Measurements from ENCODE around the gene ANKMY1. TPM values are rescaled to one million over a fixed set of nuclear protein-coding genes. Genes with fewer than 3 reads are reported as not detected.
A peak's percentile ranks its signal among the peaks of the same experiment; 100 is the strongest.

Gene ANKMY1
- total and polyA plus RNA-seq, 4 donors, result 9.3 to 34.8 (median 14.8) TPM

- ATAC-seq (ENCODE audit: insufficient read depth, low FRiP score) (no peak), DNase-seq (peak in 1 of 3 donors; percentile 10)
- peaks cover 0 to 2% (median 0%) of the 10 kb centered on the region in 4 donors for H3K9me3 ChIP-seq (ENCODE audit: control insufficient read depth in 4 of 4, insufficient read depth in 3 of 4, low read length in 3 of 4)
- TF ChIP-seq CTCF (IDR thresholded peaks at IDR 0.05; ENCODE audit: control extremely low read depth, extremely low read depth), result no peak
- 78 to 80% methylated on average over 3 of the region's 3 CpGs for WGBS, 2 donors
- H3K9ac ChIP-seq (ENCODE audit: insufficient read depth in 1 of 2, low read length in 2 of 2), result no peak overlapping the region
- no peak overlapping the region for H3K27ac ChIP-seq (ENCODE audit: low read depth in 1 of 2, low read length in 1 of 2)
- H3K4me3 ChIP-seq, result no peak overlapping the region
- H3K4me1 ChIP-seq (ENCODE audit: control insufficient read depth in 5 of 5, insufficient read depth in 5 of 5, low read length in 5 of 5), result peaks cover 0 to 6% (median 0%) of the 10 kb centered on the region in 5 donors
- no peaks in the 10 kb centered on the region for H3K36me3 ChIP-seq (ENCODE audit: control insufficient read depth in 4 of 4, insufficient read depth in 4 of 4, low read length in 4 of 4)
- H3K27me3 ChIP-seq (ENCODE audit: control insufficient read depth in 3 of 3, insufficient read depth in 3 of 3, low read length in 2 of 3), result peaks cover 0 to 3% (median 0%) of the 10 kb centered on the region in 3 donors
Observed at GRCh38 chr2:240431271-240431660, 126.5 kb downstream of the ANKMY1 start.

GRCh38 chr2:240430595-240430994, 127.2 kb downstream of the ANKMY1 start:
- peak in 1 of 3 donors; percentile 10 for DNase-seq
- TF ChIP-seq CTCF (IDR thresholded peaks at IDR 0.05; ENCODE audit: control extremely low read depth, extremely low read depth), result no peak
- Histone ChIP-seq H3K9me3 (ENCODE audit: control insufficient read depth in 4 of 4, insufficient read depth in 3 of 4, low read length in 3 of 4) (peaks cover 0 to 2% (median 0%) of the 10 kb centered on the region in 4 donors), H3K27ac (ENCODE audit: low read depth in 1 of 2, low read length in 1 of 2) (no peak overlapping the region), H3K9ac (ENCODE audit: insufficient read depth in 1 of 2, low read length in 2 of 2) (no peak overlapping the region), H3K4me1 (ENCODE audit: control insufficient read depth in 5 of 5, insufficient read depth in 5 of 5, low read length in 5 of 5) (peaks cover 0 to 6% (median 0%) of the 10 kb centered on the region in 5 donors), H3K36me3 (ENCODE audit: control insufficient read depth in 4 of 4, insufficient read depth in 4 of 4, low read length in 4 of 4) (no peaks in the 10 kb centered on the region), H3K27me3 (ENCODE audit: control insufficient read depth in 3 of 3, insufficient read depth in 3 of 3, low read length in 2 of 3) (peaks cover 0 to 3% (median 0%) of the 10 kb centered on the region in 3 donors), H3K4me3 (no peak overlapping the region)
- no peak for ATAC-seq (ENCODE audit: insufficient read depth, low FRiP score)
- WGBS, 2 donors, result 86 to 89% methylated on average over 5 of the region's 5 CpGs

GRCh38 chr2:240429872-240430491, 127.8 kb downstream of the ANKMY1 start:
- Histone ChIP-seq H3K4me1 (ENCODE audit: control insufficient read depth in 5 of 5, insufficient read depth in 5 of 5, low read length in 5 of 5) (peaks cover 0 to 6% (median 0%) of the 10 kb centered on the region in 5 donors), H3K4me3 (no peak overlapping the region), H3K9me3 (ENCODE audit: control insufficient read depth in 4 of 4, insufficient read depth in 3 of 4, low read length in 3 of 4) (peaks cover 0 to 5% (median 0%) of the 10 kb centered on the region in 4 donors), H3K27ac (ENCODE audit: low read depth in 1 of 2, low read length in 1 of 2) (no peak overlapping the region), H3K9ac (ENCODE audit: insufficient read depth in 1 of 2, low read length in 2 of 2) (no peak overlapping the region), H3K27me3 (ENCODE audit: control insufficient read depth in 3 of 3, insufficient read depth in 3 of 3, low read length in 2 of 3) (peaks cover 0 to 3% (median 0%) of the 10 kb centered on the region in 3 donors), H3K36me3 (ENCODE audit: control insufficient read depth in 4 of 4, insufficient read depth in 4 of 4, low read length in 4 of 4) (no peaks in the 10 kb centered on the region)
- ATAC-seq (ENCODE audit: insufficient read depth, low FRiP score), result no peak
- 83 to 86% methylated on average over 14 of the region's 14 CpGs for WGBS, 2 donors
- TF ChIP-seq CTCF (IDR thresholded peaks at IDR 0.05; ENCODE audit: control extremely low read depth, extremely low read depth), result no peak
- peak in 1 of 3 donors; percentile 17 for DNase-seq

Small RNA genes lying within 50 kb of the gene (small RNA-seq; reads per million reads assigned to genes)
- 54.2 reads per million, percentile 97 among the genes with 10 or more reads in this experiment for gene MIR149 (ENCODE audit: low replicate concordance)

Other genes starting within 250 kb of the ANKMY1 start
- gene GPC1, start 122.3 kb downstream of the ANKMY1 start, total RNA-seq, result 10 to 100 TPM; 23.2 to 62.5 TPM
- gene GPC1, start 122.3 kb downstream of the ANKMY1 start, polyA plus RNA-seq, result 10 to 100 TPM; 24.6 to 28.5 TPM
- gene DUSP28, start 2.4 kb upstream of the ANKMY1 start, total RNA-seq, result 1 to 10 TPM; 2.8 to 7.7 TPM
- gene DUSP28, start 2.4 kb upstream of the ANKMY1 start, polyA plus RNA-seq, result 1 to 10 TPM; 4.4 to 5.9 TPM
- gene RNPEPL1, start 10.5 kb upstream of the ANKMY1 start, total RNA-seq, result 10 to 100 TPM; 24.5 to 94.8 TPM
- gene RNPEPL1, start 10.5 kb upstream of the ANKMY1 start, polyA plus RNA-seq, result 100 to 1,000 TPM in 1 of 2 donors, 10 to 100 TPM in 1; 81.6 to 235 TPM
- 10 to 100 TPM; 28.2 to 42.9 TPM for gene CAPN10, start 28.7 kb upstream of the ANKMY1 start, total RNA-seq
- gene CAPN10, start 28.7 kb upstream of the ANKMY1 start, polyA plus RNA-seq, result 10 to 100 TPM; 28.3 to 38.7 TPM
- gene GPR35, start 67.5 kb upstream of the ANKMY1 start, total RNA-seq, result 1 to 10 TPM; 2.3 to 4.4 TPM
- 10 to 100 TPM in 1 of 2 donors, 1 to 10 TPM in 1; 3.9 to 10.3 TPM for gene GPR35, start 67.5 kb upstream of the ANKMY1 start, polyA plus RNA-seq
- gene AQP12B, start 124.9 kb upstream of the ANKMY1 start, total RNA-seq, result under 1 TPM in 1 of 2 donors, not detected in 1; 0.15 TPM
- gene AQP12B, start 124.9 kb upstream of the ANKMY1 start, polyA plus RNA-seq, result not detected
- gene AQP12A, start 133.9 kb upstream of the ANKMY1 start, total RNA-seq, result not detected
- not detected for gene AQP12A, start 133.9 kb upstream of the ANKMY1 start, polyA plus RNA-seq